Dermis microvascular lymphatic vessel endothelial cell (primary cell): ENCODE measurements around the gene CHST11. TPM values are rescaled to one million over a fixed set of nuclear protein-coding genes. Genes with fewer than 3 reads are reported as not detected.

Experiments
- DNase-seq, 2 donors: peaks; one replicate each; pipeline versions ENCODE4 v3.0.0 to v3.0.0-alpha.2; 2010; ENCODE audit warnings: low read depth in 2 of 2
- total RNA-seq: library from RNA; depleted of rRNA; stranded (reverse); fragments of >200 nt; gene quantifications from 2 replicates; pipeline ENCODE4 v1.2.1, GENCODE V29; 2014

Gene CHST11
- total RNA-seq, 1 donor from 2014 or later: 2.1 TPM

DNA sequence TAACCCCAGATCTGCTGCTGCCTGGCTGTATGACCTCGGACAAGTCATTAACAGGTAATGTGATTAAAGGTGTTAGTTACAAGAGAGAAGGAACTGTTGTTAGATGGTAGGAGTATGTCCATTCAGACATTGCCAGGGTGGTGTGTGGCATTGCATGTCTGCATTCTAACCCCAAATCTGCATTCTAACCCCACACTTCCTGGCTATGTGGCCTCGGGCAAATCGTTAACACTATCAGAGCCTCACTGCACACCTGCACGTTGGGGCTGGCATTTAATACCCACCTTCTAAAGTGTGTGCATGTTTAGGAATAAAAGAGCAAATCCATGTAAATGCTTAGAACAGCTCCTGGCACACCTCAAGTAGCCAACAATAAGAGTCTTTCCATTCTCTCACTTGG, 46.4 kb downstream of the CHST11 start:
- no peak for DNase-seq

DNA sequence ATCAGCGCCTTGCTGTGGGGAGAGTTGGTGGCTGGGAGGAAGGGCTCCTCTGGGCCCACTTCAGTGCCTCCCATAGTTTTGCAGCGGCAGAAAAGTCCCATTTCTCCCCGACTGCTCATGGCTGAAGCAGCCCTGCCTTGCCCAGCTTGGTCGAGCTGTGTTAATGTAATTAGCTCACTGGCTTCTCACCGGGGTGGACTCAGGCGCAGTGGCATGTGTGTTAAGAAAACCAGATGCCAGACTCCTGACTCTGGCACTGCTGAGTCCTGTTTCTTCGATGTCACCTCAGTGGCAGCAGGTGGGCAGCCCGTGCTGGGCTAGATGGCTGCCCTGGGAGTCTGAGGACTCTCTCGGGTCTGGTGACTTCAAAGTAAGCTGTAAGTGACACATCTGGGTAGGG, 47.4 kb downstream of the CHST11 start:
- DNase-seq: no peak

DNA sequence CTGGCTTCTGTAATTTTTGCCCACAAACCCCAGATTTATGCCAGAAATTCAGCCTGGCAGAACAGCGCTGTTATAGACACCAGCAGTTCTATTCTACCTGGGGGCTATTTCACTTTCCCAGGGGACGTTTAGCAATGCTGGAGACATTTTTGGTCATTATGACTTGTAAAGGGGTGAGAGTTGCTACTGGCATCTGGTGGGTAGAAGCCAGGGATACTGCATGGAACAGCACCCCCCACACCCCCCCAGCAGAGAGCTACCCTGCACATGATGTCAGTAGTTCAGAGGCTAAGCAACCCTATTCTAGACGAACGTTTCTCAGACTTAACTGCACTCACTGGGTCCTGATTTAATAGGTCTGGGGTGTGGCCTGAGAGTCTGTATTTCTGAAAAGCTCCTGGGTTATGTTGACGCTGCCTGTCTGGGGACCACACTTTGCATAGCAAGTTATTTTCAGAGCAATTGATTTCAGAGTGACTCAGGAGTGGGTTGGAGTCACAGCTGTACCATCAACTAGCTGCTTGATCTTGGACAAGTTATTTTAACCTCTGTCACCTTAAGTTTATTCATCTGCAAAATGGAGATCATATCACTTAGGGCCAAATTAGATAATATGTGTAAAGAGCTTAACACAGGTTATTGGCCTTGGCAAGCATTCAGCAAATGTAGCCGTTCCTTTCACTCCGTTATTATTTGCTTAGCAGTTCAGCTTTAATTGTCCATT, 48.5 kb downstream of the CHST11 start:
- DNase-seq: peak in 1 of 2 donors; percentile 69

DNA sequence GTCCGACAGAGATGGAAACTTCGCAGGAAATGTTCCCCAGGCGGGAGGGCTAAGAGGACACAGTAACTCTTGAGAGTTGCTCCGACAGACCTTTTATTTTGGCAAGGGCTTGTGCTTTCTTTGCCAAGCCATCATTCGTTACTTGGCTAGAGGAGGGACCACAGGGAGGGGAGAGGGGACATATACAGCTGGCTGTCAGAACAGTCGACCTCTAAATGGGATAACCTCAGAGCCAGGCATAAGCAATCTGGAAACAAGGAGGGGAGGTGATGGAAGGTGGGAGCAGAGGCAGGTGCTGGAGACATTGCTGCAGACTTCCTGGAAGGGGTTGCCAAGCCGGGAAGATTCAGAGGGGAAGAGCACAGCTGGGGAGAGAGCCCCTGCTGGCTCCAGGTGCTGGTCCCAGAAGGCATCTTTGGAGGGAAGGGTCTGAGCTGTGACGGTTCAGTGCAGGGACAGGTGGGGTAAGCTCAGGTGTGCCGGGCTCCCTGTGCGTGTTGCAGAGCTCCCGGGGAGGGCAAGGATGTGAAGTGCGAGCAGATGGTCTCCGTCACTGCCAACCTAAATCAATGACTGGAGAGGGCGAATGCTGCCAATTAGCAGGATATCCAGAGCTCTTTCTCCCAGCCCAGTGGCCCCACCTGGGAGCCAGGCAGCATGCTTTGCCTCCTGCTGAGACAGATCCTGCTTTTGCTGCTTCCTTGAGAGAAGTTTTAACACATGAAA, 50.1 kb downstream of the CHST11 start:
- no peak for DNase-seq

DNA sequence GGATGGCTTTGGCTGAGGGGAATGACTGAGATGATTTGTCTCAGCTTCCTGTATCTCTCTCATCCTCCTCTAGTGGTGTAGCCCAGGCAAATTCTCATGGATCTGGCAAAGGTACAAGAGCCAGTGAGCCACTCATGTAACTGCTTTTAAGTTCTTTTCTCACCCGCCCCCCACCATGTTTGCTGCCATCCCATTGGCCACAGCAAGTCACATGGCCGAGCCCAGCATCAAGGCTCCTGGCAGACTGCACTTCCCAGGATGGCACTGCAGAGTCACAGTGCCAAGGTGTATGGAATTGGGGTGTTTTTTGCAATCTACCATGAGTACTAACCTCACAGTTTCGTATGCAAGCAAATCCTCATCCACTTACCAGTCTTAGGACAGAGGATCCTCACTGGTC, 50.9 kb downstream of the CHST11 start:
- DNase-seq: no peak

DNA sequence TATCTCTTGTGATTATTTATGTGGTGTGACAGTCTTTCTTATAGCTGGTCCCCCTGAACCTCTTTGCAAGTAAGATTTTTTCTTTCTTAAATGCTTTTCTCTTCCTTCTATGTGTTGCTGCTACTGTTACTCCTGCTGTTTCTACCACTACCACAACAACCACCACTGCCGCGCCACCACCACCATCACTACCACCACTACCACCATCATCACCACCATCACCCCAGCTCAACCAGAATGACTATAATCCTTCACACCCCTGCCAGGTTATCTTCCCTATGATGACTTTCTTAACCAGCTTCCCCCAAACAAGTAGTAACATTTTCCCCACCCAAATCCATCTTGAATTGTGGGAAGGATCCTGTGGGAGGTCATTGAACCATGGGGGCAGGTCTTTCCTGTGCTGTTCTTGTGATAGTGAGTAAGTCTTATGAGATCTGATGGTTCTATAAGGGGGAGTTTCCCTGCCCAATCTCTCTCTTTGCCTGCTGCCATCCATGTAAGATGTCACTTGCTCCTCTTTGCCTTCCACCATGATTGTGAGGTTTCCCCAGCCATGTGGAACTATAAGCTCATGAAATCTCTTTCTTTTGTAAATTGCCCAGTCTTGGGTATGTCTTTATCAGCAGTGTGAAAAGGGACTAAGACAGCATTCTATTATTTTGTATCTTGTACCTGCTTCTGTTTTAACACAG, 52.2 kb downstream of the CHST11 start:
- no peak for DNase-seq

DNA sequence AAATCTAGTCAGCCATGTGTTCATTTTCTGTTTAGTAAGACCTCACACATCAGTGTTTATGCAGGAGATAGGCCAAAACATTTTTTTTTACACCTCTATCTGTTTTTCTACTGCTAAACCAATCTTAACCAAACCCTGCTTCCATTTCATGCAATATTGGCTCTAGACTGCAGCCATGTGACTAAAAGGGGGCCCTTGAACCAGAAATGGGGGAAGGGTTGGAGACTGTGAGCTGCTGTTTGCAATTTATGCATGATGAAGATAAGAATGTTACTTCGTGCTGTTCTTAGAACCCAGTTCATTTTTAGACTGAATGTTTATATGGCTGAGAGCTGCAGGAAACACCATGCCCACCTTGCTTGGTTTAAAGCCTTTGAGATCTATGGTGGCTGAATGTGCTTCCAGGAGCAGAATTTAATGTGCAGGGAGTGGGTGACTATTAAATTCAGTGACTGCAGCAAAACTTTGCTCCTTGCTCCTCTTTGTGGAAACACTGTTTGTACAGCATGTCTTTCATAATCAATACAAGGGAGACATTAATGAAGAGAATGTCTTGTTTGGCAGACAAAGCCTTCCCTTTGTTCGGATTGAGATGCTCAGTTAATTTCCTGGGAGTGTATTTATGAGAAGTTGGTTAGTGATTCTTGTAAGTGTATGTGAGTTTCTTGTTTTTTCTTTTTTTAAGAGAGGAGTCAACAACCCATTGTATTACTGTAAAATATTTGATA, 53.6 kb downstream of the CHST11 start:
- DNase-seq: no peak

DNA sequence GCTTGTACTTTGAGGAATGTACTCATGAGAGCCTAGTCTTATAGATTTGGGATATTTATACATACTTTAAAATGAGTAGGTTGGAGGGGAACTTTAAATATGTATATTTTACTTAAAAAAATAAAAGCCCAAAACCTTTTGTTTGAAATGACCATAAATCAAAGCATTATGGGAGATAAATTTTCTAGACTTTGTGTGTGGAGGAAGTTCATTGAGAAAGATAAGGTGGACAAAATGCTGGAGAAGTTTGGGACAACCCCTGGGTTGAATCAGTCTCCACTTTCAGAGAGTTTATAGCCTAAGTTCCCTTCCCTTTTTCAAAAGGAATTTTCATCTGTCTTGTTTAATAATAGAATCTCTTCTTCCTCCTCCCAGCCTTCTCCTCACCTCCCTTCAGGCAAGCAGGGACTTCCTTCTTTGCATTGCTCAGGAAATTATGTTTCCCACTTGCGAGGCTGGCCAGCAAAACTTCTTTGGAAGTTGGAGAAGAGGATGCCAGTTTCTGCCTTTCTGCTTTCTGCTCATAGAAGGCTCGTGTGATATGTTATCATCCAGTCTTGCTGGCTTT, 54.2 kb downstream of the CHST11 start:
- DNase-seq: peak in 1 of 2 donors; percentile 17

DNA sequence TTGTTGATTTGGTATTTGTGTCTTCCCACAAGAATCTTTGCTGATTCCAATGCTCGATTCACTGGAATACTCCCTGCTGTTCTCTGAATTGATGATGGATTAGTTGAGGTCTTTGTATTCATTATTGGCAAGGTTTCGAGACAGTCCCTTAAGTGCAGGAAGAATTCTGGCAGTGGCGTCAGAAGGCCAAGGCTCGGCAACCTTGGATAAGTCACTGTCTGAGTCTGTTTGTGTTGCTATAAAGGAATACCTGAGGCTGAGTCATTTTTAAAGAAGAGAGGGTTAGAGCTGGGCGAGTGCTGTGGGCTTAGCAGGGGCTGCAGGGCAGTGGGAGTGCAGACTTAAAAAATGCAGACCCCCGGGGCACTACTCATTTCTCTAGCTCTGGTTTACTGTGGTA, 56.9 kb downstream of the CHST11 start:
- DNase-seq: no peak

DNA sequence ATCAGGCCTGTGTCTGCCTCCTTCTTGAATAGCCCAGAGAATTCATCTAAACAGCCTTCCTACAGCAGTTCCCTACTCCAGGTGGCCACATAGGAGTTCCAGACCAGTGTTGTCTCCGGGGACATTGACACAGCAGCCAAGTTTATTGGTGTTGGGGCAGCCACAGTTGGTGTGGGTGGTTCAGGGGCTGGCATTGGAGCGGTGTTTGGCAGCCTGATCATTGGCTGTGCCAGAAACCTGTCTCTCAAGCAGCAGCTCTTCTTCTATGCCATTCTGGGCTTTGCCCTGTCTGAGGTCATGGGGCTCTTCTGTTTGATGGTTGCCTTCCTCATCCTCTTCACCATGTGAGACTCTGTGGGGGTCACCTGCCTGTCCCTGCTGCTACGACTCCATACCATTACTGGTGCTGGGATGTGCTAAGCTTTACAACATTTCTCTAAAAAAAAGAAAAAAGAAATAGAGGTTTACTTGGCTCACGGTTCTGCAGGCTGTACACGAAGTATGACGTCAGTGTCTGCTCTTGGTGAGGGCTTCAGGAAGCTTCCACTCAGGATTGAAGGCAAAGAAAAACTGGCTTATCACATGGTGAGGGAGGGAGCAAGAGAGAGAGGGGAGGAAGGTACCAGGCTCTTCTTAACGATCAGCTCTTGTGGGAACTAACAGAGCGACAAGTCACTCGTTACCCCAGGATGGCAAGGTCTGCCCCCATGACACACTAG, 57.5 kb downstream of the CHST11 start:
- DNase-seq: no peak

DNA sequence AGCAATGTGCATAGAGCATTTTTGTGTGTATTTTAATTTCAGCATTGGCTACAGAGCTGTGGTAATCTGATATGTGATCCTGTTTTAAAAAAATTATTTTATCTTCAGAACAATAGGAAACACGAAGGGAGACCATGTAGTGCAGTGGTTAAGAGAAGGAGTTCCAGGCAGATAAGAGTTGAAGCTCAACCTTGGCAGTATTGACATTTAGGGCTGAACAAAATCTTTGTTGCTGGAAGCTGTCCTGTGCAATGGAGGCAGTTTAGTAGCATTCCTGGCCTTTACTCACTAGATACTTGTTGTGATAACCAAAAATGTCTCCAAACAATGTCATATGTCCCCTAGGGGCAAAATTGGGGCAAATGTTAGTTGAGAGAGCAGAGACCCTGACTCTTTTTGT, 59.2 kb downstream of the CHST11 start:
- no peak for DNase-seq

DNA sequence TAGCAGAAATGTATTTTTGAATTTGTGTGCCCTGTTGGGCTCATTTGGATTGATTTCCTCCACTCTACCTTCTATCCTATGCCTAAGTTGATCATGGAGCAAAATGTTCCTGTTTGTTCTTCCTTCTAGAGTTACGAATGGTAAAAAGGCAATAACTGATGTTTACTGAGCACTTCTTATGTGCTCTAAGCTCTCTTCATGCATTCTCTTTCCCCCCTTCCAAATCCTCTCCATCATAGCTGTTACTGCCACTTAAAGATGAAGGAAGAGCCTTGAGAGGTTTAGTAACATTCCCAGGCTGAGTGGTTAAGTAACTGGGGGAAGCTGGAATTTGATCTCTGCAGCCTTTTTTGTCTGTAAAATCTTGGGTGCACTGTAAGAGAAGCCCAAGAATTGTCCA, 60.1 kb downstream of the CHST11 start:
- DNase-seq: no peak

DNA sequence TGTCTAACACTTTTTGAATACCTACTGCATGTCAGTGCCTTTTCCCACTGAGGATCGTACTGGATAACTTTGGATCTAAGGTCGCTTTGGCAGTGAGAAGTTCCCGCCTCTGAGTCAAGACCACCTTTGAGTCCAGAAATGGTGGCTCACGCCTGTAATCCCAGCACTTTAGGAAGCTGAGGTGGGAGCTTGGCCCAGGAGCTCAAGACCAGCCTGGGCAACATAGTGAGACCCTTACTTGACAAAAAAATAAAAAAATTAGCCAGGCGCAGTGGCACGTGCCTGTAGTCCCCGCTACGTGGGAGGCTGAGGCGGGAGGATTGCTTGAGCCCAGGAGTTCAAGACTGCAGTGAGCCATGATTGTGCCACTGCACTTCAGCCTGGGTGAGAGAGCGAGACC, 61.1 kb downstream of the CHST11 start:
- no peak for DNase-seq

DNA sequence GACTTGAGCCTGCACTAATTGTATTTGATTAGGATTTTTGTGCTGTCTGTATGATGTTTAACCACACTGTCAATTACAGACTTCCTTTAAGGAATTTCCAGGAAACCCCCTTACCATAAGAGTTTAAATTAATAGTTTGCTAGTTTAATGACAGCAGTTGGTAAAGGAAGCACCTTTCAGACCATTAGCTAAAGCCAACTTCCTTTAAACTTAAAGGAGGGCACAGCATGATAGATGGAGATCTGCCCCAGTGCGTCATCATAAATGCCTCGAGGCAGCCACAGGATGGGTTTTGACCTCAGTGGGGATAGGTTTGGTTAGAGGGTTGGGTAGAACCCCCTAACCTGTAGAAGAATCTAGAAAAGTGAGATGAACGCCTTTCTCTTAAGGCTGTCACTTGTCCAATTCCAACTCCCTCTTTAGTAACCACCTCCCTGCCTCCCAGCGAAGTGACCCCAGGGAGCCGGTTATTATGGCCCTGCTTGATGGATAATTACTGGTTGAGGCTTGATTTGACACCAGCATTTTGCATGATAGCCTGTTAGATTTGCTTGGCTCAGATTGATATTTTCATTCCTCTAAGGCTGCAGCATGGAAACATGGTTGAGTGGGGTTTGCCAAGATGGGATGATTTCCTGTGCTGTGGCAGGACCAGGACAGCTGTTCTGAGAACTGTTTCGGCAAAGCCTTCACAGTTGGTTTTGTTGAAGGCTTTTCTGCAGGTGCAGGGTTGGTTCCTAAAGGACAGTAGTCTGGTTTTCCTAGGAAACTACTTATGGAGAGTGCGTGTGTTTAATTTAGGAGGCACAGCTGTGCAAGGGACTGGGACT, 62.7 kb downstream of the CHST11 start:
- no peak for DNase-seq

DNA sequence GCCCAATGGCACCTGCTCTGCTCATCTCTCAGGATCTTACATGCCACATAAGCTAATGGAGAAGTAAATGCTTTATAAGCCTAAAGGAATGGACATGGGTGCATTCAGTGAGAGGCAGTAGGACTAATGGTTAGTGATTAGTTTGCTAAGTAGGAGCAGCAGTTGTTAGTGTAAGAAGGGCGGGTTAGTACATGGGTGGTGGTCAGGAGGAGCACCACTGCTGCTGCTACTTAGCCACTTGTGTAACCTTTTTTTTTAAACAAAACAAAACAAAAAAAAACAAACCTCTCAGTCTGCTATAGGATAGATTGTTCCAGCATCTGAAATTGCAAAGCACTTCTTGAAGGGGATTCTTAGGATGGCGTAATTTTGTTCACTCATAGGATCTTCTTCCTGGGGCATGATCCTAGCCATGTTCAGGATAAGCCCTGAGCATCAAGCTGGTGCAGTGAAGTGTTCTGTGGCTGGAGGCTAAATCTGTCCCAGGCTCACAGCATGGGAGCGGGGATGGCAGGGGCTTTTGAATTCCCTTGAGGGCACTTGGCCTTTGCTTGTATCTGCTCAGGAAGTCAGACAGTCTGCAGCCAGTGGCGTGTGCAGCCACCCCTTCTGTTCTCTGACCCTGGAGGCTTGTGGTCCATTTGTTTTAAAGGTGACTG, 63.6 kb downstream of the CHST11 start:
- peak in 1 of 2 donors; percentile 10 for DNase-seq

DNA sequence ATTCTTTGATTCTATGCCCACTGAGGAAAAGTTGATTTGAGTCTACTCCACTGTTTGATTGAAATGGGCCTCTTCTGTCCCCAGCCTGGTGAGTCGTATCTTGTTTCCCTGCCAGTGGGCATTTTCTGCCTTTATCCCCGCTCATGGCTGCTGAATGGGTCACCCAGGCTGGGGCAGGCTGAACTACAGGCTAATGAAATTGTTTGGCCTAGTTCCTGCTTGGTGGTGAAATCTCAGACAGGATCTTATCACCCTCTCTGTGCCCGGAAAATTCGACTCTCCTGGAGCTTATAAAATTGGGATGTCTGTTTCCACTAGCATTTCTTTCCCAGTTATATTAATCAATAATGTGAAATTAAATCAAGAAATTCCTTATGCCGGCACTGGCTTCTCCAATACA, 65.0 kb downstream of the CHST11 start:
- DNase-seq: peak in 1 of 2 donors; percentile 15

DNA sequence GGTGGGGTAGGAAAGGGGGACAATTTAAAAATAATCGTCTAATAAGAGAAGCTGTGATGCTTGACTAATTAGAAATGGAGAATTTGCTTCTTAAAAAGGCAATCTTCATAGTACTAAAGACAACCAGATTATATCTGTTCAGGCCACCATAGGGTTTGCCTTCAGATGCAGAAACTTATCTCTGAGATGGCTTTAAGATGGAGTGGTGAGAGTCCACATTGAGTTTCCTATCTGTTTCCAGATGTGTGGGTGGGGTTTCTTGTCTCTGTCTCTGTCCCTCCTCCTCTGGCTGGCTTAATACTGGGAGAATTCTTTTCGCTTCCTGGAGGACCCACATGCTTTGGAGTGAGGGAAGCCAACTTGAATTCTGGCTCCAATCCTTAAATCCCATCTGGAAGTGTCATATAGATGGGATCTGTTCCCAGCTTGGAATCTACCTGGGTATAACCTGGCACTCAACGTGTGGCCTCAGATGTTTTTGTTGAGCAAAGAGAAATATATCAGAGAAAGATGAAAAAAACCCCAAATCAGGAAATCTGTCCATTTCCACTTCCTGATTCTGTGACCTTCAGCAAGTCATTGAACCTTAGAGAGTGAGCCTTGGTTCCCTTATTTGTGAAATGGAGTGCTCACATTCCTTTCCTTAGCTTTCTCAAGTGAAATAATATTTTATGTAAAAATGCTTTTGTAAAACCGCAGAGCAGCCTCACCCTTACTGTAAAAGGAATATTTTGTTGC, 66.4 kb downstream of the CHST11 start:
- peak in 1 of 2 donors; percentile 8 for DNase-seq

DNA sequence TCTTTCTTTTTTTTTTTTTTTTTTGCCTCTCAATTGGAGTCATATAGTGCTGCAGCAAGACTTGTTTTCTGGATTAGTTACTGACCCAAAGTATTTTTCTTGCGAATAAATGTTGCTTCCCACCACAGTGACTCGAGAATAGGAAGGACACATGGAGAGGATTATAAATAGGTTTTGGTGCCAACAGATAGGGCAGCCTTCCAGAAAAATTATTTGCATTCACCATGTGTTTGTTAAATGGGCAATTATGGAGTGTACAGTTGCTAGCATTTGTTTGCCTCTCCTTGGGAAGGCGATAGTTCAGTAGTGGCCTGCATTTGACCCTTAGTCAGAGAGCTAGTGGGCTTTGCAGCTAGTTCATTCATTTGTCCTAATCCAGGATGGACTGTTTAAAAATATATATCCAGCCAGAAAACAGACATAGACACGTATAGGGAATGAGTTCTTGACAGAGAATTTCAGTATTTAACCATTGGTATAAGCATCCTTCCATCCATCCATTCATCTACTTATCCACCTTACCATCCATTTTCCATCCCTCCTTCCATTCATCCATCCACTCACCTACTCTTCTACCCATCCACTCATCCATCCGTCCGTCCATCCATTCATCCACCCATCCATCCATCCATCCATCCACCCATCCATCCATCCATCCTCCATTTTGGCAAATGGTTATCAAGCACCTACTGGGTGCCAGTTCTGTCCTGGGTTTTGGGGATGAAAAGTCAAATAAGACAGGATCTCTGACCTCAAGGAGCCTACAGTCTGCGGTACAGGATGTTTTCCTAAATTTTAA, 67.5 kb downstream of the CHST11 start:
- peak in 1 of 2 donors; percentile 29 for DNase-seq
